DND-41 (cell line): ENCODE measurements around the gene CBR4.

ENCODE experiments used
- ATAC-seq: fragments of 200-7000 bp; cut with Tn5 transposase; 3 replicates; pipeline ENCODE4 v1.9.1; 2021; ENCODE audit warnings: low read depth; ENCODE audit not compliant: insufficient read depth
- DNase-seq: peaks from one replicate; pipeline ENCODE4 v3.0.0-alpha.2; 2020
- H2AFZ ChIP-seq: 2 replicates; pipeline ENCODE4 v1.6.0; 2012; ENCODE audit warnings: low read depth, low read length
- H3K27ac ChIP-seq: 2 replicates; pipeline ENCODE4 v1.5.1; 2012; ENCODE audit warnings: low read length, inconsistent platforms
- H3K27me3 ChIP-seq: fragments of 200-600 bp; sonication (generic); 2 replicates; pipeline ENCODE4 v1.6.0; 2012; ENCODE audit warnings: low read length, mild to moderate bottlenecking, inconsistent platforms; ENCODE audit not compliant: insufficient read depth, poor library complexity
- H3K36me3 ChIP-seq: 2 replicates; pipeline ENCODE4 v1.5.1; 2012; ENCODE audit warnings: low read length, inconsistent platforms; ENCODE audit not compliant: insufficient read depth
- H3K4me1 ChIP-seq: 2 replicates; pipeline ENCODE4 v1.5.1; 2012; ENCODE audit warnings: mild to moderate bottlenecking, low read length; ENCODE audit not compliant: insufficient read depth
- H3K4me2 ChIP-seq: 2 replicates; pipeline ENCODE4 v1.6.0; 2012; ENCODE audit warnings: mild to moderate bottlenecking, moderate library complexity, low read length, inconsistent platforms; ENCODE audit not compliant: insufficient read depth
- H3K4me3 ChIP-seq, 2 experiments: fragments of 200-600 bp in 1 of 2; shearing (Covaris generic) in 1 of 2; 2 replicates each; pipeline ENCODE4 v1.5.1; 2012 to 2016; ENCODE audit warnings: inconsistent platforms in 2 of 2, low read length in 2 of 2, mild to moderate bottlenecking in 2 of 2, low read depth in 1 of 2, moderate library complexity in 1 of 2
- H3K79me2 ChIP-seq: 2 replicates; pipeline ENCODE4 v1.6.0; 2012; ENCODE audit warnings: low read length, inconsistent platforms; ENCODE audit not compliant: insufficient read depth
- H3K9ac ChIP-seq: 2 replicates; pipeline ENCODE4 v1.6.0; 2012; ENCODE audit warnings: low read depth, mild to moderate bottlenecking, inconsistent platforms, low read length, moderate library complexity
- H3K9me3 ChIP-seq: 2 replicates; pipeline ENCODE4 v1.5.1; 2012; ENCODE audit warnings: low read length, moderate library complexity, mild to moderate bottlenecking, inconsistent platforms; ENCODE audit not compliant: insufficient read depth, severe bottlenecking
- H4K20me1 ChIP-seq: 2 replicates; pipeline ENCODE4 v1.6.0; 2012; ENCODE audit warnings: low read length; ENCODE audit not compliant: insufficient read depth
- EZH2 ChIP-seq: IDR thresholded peaks from 3 replicates; pipeline ENCODE4 v1.6.1; 2012; ENCODE audit warnings: borderline replicate concordance, low read depth, mild to moderate bottlenecking, moderate library complexity, low read length, inconsistent platforms; ENCODE audit not compliant: severe bottlenecking
- TF ChIP-seq, protein P1 (sequence below): IDR thresholded peaks from 2 replicates; pipeline ENCODE4 v1.5.1; 2012; ENCODE audit warnings: borderline replicate concordance, low read length, moderate library complexity, mild to moderate bottlenecking; ENCODE audit not compliant: poor library complexity, severe bottlenecking; ENCODE audit errors: extremely low read depth

Gene CBR4

GRCh38 chr4:169015186-169015623 lies 5.2 kb upstream of the CBR4 start:
- Histone ChIP-seq H3K79me2 (no peaks in the 10 kb centered on the region), H2AFZ (peak overlapping the region; percentile 53; the same call in 1 of the 2 replicates), H3K27me3 (no peaks in the 10 kb centered on the region), H3K36me3 (no peaks in the 10 kb centered on the region), H3K27ac (no peak overlapping the region), H3K4me2 (no peak overlapping the region), H3K9me3 (no peaks in the 10 kb centered on the region), H3K4me1 (peaks cover 8% of the 10 kb centered on the region), H3K4me3 (no peak overlapping the region), H3K9ac (no peak overlapping the region), H4K20me1 (no peaks in the 10 kb centered on the region)
- no peak for ATAC-seq
- no peak for TF ChIP-seq EZH2
- TF ChIP-seq, protein P1, sequence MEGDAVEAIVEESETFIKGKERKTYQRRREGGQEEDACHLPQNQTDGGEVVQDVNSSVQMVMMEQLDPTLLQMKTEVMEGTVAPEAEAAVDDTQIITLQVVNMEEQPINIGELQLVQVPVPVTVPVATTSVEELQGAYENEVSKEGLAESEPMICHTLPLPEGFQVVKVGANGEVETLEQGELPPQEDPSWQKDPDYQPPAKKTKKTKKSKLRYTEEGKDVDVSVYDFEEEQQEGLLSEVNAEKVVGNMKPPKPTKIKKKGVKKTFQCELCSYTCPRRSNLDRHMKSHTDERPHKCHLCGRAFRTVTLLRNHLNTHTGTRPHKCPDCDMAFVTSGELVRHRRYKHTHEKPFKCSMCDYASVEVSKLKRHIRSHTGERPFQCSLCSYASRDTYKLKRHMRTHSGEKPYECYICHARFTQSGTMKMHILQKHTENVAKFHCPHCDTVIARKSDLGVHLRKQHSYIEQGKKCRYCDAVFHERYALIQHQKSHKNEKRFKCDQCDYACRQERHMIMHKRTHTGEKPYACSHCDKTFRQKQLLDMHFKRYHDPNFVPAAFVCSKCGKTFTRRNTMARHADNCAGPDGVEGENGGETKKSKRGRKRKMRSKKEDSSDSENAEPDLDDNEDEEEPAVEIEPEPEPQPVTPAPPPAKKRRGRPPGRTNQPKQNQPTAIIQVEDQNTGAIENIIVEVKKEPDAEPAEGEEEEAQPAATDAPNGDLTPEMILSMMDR = no peak
- no peak for DNase-seq

DNA sequence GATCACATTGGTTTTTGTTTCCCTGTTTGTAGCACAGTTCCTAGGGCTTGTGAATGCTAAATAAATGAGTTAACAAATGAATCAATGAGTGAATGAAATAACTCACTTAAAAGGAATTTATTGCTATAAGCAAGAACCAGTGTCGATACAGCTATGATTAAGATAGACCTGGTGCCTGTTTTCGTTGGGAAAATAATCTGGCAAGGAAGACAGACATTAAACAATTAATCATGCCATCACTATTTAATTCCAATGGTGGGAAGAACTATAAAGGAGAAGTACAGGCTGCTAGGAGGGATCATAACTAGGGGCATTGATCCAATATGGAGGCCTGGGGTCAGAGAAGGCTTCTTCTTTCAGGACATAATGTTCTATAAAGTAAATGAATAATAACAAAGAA lies 4.5 kb upstream of the CBR4 start:
- peaks cover 8% of the 10 kb centered on the region for H3K4me1 ChIP-seq
- H3K27ac ChIP-seq = no peak overlapping the region
- no peak for TF ChIP-seq EZH2
- TF ChIP-seq, protein P1 = no peak
- ATAC-seq (no peak), DNase-seq (no peak)
- H3K27me3 ChIP-seq = no peaks in the 10 kb centered on the region
- H3K79me2 ChIP-seq = peaks cover 3% of the 10 kb centered on the region
- H3K9me3 ChIP-seq = no peaks in the 10 kb centered on the region
- H3K9ac ChIP-seq = no peak overlapping the region
- no peaks in the 10 kb centered on the region for H3K36me3 ChIP-seq
- no peak overlapping the region for H3K4me2 ChIP-seq
- no peak overlapping the region for H2AFZ ChIP-seq
- H4K20me1 ChIP-seq = no peaks in the 10 kb centered on the region
- no peak overlapping the region for H3K4me3 ChIP-seq

DNA sequence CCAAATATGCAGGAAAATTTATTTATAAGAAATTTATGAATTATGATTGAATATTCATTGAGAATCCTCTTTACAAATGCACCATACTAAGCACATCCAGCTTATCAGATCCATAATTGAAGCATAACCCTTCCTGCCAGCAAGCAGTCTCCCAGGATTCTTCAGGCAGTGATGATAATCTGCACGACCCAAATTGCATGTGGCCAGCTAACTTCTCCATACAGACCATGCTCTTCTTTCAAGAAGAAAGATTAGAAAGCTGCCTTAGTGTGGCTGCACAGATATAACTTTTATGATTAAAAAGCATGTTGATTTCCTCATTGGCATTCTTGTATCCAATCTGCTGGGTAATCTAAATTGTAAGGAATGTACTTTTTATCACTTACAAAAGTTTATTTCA lies 3.3 kb upstream of the CBR4 start:
- no peak overlapping the region for H3K27ac ChIP-seq
- no peaks in the 10 kb centered on the region for H4K20me1 ChIP-seq
- no peak overlapping the region for H3K9ac ChIP-seq
- H2AFZ ChIP-seq = no peak overlapping the region
- DNase-seq (no peak), ATAC-seq (no peak)
- H3K4me2 ChIP-seq = no peak overlapping the region
- H3K9me3 ChIP-seq = no peaks in the 10 kb centered on the region
- no peaks in the 10 kb centered on the region for H3K27me3 ChIP-seq
- no peak overlapping the region for H3K4me3 ChIP-seq
- H3K36me3 ChIP-seq = no peaks in the 10 kb centered on the region; the same call in 1 of the 2 replicates
- H3K79me2 ChIP-seq = peaks cover 15% of the 10 kb centered on the region
- TF ChIP-seq, protein P1 = no peak
- no peak for TF ChIP-seq EZH2
- H3K4me1 ChIP-seq = peaks cover 18% of the 10 kb centered on the region

DNA sequence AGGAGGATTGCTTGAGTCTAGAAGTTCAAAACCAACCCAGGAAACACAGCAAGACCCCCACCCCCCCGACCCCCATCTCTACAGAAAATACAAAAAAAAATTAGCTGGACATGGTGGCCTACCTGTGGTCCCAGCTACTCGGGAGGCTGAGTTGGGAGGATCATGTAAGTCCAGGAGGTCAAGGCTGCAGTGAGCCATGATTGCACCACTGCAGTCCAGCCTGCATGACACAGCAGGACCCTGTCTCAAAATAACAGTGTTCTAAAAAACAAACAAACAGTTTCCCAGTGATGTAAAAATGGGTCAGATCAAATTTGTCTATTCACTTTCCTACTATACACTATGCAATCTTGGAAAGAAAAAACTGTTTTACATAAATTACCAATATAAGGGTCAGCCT lies 2.0 kb upstream of the CBR4 start:
- no peak for ATAC-seq
- Histone ChIP-seq H3K36me3 (no peaks in the 10 kb centered on the region; the same call in 1 of the 2 replicates), H3K4me3 (no peak overlapping the region), H3K4me2 (no peak overlapping the region), H2AFZ (no peak overlapping the region), H3K4me1 (peaks cover 30% of the 10 kb centered on the region), H3K79me2 (peaks cover 17% of the 10 kb centered on the region), H3K27ac (no peak overlapping the region), H3K27me3 (no peaks in the 10 kb centered on the region), H3K9me3 (no peaks in the 10 kb centered on the region), H4K20me1 (no peaks in the 10 kb centered on the region), H3K9ac (no peak overlapping the region)
- no peak for DNase-seq
- TF ChIP-seq, protein P1 = no peak
- no peak for TF ChIP-seq EZH2
